NCI-H2107 treated with DMSO at 0.1 percent for 48 hours (cell line): Measurements from ENCODE around the gene SCN7A.
"Not testable (repeated sequence)": the region's sequence is repeated elsewhere in the genome, so short reads cannot be mapped to it uniquely, and the experiment has no call there.

Source experiments
- DNase-seq: peaks from one replicate; lab custom pipeline; 2025; ENCODE audit not compliant: unreplicated experiment; lab: John Stamatoyannopoulos, UW

SCN7A gene

DNA sequence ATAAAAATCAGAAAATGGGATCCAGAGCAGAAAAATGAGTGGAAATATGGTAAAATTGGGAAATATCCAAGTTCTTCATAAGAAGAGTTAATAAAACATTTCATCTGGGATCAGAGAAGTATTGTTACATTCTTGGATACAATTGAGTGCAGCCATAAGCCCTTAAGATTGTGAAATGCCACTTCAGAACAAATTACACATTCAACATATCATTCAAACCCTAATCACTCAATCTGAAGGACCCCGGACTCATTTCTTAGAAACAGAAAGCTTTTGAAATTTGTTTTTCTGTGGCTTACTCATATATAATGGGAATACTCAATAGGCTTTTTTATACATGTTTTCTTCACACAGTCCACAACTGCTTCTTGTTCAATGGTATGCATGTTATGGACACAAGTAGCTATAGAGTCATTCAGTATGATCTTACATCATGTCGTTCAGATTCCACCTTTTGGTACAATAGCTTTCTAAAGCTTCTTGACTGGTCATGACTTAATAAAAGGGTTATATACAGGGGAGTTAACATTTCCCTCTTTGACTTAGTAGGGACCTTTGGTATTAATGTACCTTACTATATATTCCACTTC, 39.9 kb downstream of the SCN7A start:
- no peak for DNase-seq

DNA sequence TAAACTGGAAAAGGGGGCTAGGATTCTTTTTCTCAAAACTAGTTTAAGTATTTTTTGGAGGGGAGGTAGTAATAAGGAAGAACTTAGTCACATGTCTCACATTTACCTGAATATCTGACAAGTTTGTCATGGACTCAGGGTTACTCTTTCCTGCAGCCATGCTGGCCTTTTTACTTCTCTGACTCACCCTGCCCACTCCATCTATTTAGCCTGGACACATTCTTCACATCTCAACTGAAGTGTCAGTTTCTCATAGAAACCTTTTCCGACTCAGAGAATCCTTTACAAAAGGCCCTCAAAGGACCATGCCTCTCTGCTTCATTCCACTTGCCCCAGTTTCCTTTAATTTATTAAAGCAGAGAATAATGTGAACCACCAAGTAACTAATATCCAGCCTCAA, 42.6 kb downstream of the SCN7A start:
- no peak for DNase-seq

DNA sequence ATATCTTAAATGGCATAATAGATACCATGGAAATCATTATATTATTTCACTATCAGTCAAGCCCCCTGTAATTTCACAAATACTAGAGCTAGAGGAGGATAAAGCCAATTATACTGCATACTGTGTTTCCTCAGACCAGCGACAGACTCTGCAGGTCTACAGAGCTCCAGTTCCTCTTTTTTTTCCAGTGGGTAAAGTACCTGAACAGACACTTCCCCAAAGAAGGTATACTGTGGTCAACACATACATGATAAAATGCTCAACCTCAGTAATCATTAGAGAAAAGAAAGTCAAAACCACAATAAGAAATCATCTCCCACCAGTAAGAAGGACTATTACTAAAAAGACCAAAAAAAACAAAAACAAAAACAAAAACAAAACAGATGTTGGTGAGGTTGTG, 44.6 kb downstream of the SCN7A start:
- no peak for DNase-seq

DNA sequence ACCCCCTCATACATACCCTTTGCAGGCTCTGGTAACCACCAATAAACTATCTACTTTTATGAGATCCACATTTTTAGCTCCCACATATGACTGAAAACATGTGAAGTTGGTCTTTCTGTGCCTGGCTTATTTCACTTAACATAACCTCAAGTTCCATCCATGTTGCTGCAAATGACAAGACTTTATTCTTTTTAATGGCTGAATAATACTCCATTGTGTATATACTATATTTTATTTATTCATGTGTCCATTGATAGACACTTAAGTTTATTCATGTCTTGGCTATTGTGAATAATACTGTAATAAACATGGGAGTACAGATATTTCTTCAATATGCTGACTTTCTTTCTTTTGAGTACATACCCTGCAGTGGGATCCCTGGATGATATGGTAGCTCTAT, 45.9 kb downstream of the SCN7A start:
- no peak for DNase-seq

DNA sequence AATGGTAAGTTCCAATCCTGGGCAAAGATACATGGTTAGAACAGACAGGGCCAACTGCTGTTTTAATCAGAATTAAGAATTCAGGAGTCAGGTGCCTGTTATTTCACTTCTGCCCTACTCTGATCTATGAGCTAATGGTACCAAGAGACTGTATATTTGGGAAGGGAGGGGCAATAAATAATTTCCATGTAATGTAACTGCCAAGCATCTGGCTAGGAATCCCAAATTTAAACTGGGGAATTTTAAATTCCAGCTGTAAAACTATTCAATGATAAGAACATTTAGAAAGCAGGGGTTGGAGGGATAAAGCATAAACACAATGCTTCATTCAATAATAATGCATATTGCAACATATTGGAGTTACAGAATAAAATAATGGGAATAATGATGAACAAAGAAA, 49.7 kb downstream of the SCN7A start:
- no peak for DNase-seq

DNA sequence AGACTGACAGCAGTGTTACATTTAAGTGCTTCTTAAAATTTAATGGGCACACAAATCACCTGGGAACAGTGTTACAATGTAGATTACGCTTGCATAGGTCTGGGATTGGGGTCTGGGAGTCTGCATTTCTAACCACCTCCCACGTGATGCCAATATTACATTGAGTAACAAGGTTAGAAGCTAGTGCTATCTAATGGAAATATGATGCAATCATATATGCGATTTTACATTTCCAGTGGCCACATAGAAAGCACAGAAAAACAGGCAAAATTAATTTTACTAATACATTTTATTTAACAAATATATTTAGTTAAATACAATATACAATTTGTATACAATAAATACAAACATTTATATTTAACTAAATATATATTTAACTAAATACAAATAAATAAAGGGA, 53.7 kb downstream of the SCN7A start:
- no peak for DNase-seq

DNA sequence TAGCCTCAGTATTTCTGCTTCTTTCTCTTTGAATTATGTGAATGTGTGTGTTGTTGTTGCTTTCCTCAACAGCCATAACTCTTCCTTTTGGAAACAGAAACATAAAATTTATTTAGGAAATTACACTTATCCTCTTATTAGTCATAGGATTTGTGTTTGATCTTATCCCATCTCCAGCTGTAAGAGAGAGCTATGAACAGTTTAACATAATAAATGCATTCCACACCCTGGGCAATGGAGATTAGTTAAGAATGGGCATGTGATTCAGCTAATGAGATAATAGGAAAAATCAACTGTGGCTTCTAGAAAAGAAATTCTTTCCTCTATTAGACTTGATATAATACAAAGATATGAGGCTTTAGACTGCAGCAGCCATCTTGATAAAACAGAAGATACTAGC, 55.0 kb downstream of the SCN7A start:
- DNase-seq: no peak

DNA sequence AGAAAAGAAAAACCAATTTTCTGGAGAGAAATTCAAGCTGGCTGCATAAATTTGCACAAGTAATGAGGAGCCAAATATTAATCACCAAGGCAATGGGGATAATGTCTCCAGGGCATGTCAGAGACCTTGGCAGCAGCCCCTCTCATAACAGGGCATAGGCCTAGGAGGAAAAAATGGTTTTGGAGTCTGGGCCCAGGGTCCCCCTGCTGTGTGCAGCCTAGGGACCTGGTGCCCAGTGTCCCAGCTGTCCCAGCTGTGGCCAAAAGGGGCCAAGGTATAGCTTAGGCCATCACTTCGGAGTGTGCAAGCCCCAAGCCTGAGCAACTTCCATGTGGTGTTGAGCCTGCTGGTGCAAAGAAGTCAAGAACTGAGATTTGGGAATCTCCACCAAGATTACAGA, 57.1 kb downstream of the SCN7A start:
- no peak for DNase-seq

DNA sequence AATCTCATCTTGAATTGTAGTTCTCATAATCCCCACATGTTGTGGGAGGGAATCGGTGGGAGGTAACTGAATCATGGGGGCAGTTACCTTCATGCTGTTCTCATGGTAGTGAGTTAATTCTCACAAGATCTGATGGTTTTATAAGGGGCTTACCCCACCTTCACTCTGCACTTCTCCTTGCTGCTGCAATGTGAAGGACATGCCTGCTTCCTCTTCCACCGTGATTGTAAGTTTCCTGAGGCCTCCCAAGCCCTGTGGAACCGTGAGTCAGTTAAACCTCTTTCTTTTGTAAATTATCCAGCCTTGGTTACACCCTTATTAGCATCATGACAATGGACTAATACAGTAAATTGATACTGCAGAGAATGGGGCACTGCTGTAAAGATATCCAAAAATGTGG, 57.9 kb downstream of the SCN7A start:
- no peak for DNase-seq

DNA sequence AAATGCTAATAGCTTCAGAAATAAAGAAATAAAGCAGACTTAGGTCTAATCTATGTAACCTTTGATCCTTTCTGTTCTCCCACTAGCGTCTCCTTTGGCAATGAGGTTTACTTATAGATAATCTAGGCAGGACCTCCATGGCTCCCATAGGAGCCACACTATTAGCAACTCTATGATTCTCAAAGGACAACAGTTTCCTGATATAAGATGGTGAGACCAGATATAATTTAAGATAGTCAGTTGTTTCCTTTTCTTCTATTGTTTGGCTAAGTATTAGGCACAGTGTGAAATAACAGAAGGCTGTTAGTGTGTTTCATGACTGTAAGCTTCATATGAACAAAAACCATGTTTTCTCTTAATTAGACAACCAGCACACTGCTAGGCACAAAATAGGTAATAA, 59.6 kb downstream of the SCN7A start:
- no peak for DNase-seq

DNA sequence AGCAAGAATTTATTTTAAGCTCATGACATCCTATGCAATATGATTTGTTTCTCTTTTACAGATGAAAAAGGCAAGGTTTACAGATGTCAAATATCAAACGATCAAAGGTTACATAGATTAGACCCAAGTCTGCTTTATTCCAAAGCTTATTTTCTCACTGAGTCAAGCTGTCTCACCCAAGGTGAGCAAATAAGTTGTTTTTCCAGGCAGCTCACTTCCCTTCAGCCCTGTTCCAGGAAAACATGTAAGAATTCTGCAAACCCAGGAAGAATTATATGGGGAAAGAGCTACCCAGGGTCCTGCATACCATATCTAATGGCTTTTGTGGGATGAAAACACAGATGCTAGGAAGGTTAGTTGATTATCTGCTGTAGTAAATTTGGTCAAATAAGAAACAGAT, 60.6 kb downstream of the SCN7A start:
- DNase-seq: no peak

DNA sequence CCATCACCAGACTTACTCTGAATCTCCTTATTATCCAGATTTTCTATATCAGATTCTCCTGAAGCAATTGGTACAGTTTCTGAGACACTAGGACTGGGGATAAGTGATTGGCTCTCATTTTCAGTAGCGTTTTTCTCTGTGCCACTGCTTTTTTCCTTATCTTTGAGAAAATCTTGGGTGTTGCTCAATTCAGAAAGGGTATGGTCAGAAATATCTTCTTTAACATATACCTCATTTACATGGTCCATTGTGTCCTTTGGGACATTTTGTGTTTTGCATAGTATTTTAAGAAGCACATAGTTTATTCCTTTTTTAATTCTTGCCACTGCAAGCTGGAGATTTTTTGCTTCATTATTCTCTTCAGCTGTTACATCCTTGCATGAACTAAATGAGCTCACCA, 61.7 kb downstream of the SCN7A start:
- DNase-seq: no peak

DNA sequence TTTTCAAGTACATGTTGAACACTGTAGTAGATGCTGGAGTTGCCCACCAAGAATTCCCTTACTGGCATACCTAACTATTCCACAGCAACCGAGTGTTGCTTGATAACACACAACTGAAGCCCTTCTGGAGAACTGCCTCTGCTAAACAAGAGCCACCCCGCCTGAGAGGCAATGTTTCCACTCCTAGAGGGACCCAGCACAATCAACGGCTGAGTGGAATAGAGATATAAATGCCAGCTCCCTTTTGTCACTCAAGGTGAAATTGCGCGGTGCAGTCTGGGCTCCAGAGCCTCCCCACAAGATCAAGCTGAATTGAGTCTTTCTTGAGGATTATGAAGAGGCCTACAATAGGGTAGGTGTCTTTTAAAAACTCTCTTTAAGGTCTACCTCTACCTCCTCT, 69.2 kb downstream of the SCN7A start:
- DNase-seq: no peak

DNA sequence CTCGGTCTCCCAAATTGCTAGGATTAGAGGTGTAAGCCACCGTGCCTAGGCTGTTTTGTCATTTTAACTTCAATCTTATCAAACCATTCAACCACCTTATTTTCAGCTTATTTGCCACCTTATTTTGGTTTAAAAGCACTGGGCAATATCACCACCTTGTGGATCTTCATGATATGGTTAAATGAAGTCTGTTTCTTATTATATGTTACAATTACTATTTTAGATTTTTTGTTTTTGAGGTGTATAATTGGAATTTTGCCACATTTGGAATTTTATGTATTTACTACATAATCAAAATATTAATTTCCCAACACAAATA, 74.5 kb downstream of the SCN7A start:
- DNase-seq: peak; percentile 2

DNA sequence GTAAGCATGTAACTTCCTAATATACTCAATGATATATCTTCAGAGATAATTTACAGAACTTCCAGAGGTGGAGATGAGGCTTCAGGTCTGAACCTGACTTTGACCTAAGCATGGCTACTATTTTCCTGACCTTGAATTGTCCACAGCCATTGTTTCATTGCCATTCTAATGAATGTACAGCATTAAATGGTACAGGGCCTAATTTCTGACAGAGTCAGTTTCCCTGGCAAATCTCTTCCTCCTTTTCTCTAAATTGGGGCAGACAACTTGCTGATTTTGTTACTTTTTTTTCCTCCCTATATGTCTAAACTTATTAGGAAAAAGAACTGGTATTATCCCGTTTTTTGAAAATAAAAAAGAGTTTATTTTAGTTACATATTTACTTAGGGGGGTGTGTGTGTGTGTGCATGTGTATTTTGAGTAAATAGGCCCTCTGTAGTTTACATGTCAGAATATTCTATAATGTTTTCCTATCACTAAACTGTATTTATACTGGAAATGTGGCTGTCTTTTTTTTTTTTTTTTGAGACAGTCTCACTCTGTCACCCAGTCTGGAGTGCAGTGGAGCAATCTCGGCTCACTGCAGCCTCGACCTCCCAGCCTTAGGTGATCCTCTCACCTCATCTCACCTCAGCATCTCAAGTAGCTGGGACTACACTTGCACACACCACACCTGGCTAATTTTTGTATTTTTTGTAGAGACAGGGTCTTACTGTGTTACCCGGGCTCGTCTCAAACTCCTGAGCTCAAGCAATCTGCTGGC, 75.0 kb downstream of the SCN7A start:
- DNase-seq: no peak

DNA sequence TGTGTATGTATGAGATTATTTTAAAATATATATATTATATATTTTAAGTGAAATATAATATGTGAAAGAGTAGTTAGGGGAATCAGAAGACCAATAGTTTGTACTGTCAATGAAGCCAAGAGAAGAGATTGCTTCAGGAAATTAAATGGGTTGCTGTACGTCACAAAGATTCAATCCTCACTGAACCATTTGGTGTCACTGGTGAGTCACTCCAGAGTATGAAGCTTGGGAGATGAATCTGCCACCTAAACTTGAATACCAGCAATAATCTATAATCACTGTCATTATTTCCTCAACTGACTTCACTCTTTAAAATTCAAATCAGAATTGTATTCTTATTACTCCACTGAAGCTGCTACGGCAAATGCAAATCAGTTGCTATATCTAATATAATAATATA, 76.4 kb downstream of the SCN7A start:
- no peak for DNase-seq

DNA sequence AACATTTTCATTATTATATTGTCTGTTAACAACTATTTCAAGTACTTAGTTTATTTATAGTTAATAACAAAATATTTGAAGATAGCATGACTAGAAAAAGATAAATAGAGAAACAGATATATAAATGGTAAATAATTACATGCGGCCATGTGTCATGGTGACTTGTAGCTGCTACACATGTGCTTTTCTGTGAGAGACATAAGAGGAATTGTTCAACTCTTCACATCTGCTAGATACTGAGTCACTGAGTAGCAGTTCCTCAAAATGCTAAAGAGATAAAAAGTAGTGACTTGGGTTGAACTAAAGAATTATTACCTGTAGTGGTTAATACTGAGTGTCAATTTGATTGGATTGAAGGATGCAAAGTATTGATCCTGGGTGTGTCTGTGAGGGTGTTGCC, 80.8 kb downstream of the SCN7A start:
- no peak for DNase-seq

DNA sequence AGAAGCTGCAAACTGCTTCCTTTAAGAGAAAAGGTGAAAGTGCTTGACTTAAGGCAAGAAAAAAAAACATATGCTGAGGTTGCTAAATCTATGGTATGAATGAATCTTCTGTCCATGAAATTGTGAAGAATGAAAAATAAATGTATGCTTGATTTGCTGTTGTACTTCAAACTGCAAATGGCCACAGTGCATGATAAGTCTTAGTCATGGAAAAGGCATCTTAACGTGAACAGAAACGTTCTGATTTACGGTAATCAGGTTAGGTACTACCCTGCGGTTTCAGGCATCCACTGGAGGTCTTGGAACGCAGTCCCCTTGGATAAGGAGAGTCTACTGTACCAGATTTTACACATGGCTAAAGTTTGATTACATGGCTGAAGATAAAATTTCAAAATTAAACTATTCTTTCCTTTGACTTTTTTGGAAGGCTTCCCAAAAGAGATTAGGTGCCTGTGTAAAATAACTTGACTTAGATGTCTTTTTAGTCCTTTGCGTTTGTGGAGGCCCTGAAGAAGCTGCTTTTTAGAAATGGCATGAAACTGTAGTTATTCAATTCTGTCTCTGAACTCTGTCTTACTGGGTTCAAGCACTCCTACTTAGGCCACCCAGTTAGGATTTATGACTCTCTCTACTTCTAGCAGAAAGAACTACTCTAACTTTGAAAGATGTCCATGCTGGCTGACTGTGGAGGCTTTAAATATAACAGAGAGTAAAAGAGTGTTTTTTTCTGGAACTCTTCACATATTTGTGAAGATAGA, 82.4 kb downstream of the SCN7A start:
- no peak for DNase-seq

DNA sequence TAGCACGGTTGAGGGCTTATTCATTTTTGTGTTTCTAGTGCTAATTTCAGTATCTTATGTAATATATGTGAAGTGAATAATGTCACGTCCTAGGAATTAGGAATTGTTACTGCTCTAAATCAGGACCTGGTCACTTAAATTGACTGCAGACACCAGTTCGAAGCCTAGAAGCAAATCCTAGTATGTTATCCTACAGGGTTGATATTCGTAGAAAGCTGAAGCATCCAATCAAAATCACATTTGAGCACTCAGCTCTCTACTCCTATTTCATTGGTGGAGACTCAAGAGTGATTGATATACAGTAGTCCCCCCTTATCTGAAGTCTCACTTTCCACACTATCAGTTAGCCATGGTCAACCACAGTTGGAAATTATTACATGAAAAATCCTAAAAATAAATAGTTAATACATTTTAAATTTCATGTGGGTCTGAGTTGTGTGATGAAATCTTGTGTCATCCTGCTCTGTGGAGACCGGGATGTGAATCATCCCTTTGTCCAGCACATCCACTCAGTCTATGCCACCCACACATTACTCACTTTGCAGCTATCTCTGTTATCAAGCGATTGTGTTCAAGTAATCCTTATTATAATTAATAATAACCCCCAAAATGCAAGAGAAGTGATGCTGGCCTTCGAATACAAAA, 83.1 kb downstream of the SCN7A start:
- DNase-seq: no peak

DNA sequence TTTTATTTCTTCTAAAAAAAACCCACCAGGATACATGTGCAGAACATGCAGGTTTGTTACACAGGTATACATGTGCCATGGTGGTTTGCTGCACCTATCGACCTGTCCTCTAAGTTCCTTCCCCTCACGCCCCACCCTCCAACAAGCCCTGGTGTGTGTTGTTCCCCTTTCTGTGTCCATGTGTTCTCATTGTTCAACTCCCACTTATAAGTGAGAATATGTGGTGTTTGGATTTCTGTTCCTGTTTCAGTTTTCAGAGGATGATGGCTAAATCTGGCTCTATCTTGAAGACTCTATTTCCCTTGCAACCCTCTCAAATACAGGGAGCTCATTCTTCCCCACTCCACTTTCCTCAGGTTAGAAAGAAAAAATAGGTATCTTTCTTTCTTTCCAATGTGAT, 86.3 kb downstream of the SCN7A start:
- DNase-seq: not testable (repeated sequence)

DNA sequence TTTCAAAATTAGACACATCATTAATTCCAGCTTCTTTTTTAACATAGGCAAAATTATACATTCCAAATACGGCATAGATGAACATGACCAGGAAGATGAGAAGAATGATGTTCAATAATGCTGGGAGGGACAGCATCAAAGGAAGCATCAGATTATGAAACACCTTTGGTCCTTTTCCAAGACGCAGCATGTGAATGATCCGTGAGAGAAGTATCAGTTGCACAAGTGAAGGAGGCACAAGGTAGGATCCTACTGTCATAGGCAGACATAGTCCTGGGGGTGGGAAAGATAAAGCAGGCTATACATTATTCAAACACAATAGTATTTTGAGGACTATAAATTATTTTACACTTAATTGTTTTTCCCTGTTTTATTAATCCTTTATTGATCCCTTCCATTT, 87.7 kb downstream of the SCN7A start:
- DNase-seq: no peak

DNA sequence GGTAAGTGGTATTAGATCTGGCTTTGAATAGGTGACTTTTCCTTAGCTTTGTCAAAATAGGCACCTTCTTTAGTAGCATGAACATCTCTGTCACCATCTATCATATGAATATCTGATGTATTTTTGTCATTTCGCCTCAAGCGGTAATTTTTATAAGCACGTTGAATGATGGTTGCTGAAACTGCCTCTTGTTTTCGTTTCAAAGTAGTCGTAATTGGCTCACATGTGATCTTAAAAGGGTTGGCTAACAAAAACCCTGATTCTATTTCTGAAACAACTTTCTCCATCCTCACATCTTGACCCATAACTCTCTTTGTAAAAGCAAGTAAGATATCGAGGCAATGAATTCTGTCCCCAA, 88.5 kb downstream of the SCN7A start:
- DNase-seq: no peak
